ENCODE results near the gene QSOX1.

QSOX1 gene

GRCh38 chr1:180184041-180184440 is 29.4 kb downstream of the QSOX1 start:
- TF ChIP-seq EZH2phosphoT487 (conservative IDR thresholded peaks at IDR 0.05; ENCODE audit: low read length): no peak
- TF ChIP-seq CTCF (IDR thresholded peaks at IDR 0.05; ENCODE audit: insufficient read depth, low read length, poor library complexity, severe bottlenecking): no peak

GRCh38 chr1:180185281-180185680 is 30.6 kb downstream of the QSOX1 start:
- Histone ChIP-seq H3K79me2 (ENCODE audit: insufficient read depth, low read length) (no peaks in the 10 kb centered on the region), H3K4me2 (ENCODE audit: low read depth, low read length, poor library complexity, severe bottlenecking) (no peak overlapping the region), H3K27me3 (ENCODE audit: low read length) (no peaks in the 10 kb centered on the region), H3K27ac (ENCODE audit: low read depth, low read length) (no peak overlapping the region), H4K20me1 (ENCODE audit: low read depth, low read length) (no peaks in the 10 kb centered on the region), H3F3A (ENCODE audit: insufficient read depth) (no peaks in the 10 kb centered on the region), H3K9me2 (replicated peaks; ENCODE audit: insufficient read depth, low read length) (no peaks in the 10 kb centered on the region), H3K36me3 (ENCODE audit: low read length) (no peaks in the 10 kb centered on the region), H2AFZ (ENCODE audit: low read depth, low read length, severe bottlenecking) (no peak overlapping the region), H3K4me3 (ENCODE audit: insufficient read depth, low read length, poor library complexity, severe bottlenecking) (no peak overlapping the region), H3K9ac (ENCODE audit: low read length) (no peak overlapping the region), H3K9me3 (ENCODE audit: insufficient read depth, low read length) (no peaks in the 10 kb centered on the region)
- no peak for TF ChIP-seq EZH2phosphoT487 (conservative IDR thresholded peaks at IDR 0.05; ENCODE audit: low read length)
- no peak for TF ChIP-seq CTCF (IDR thresholded peaks at IDR 0.05; ENCODE audit: insufficient read depth, low read length, poor library complexity, severe bottlenecking)

More at GRCh38 chr1:180184041-180184440, 29.4 kb downstream of the QSOX1 start:
- Histone ChIP-seq H3F3A (ENCODE audit: insufficient read depth) (no peaks in the 10 kb centered on the region), H3K4me2 (ENCODE audit: low read depth, low read length, poor library complexity, severe bottlenecking) (no peak overlapping the region), H3K27ac (ENCODE audit: low read depth, low read length) (no peak overlapping the region), H3K9me2 (replicated peaks; ENCODE audit: insufficient read depth, low read length) (no peaks in the 10 kb centered on the region), H3K36me3 (ENCODE audit: low read length) (no peaks in the 10 kb centered on the region), H3K79me2 (ENCODE audit: insufficient read depth, low read length) (no peaks in the 10 kb centered on the region), H3K27me3 (ENCODE audit: low read length) (no peaks in the 10 kb centered on the region), H3K4me3 (ENCODE audit: insufficient read depth, low read length, poor library complexity, severe bottlenecking) (no peak overlapping the region), H3K9ac (ENCODE audit: low read length) (no peak overlapping the region), H3K9me3 (ENCODE audit: insufficient read depth, low read length) (no peaks in the 10 kb centered on the region), H2AFZ (ENCODE audit: low read depth, low read length, severe bottlenecking) (no peak overlapping the region), H4K20me1 (ENCODE audit: low read depth, low read length) (no peaks in the 10 kb centered on the region)

- H3K4me3 ChIP-seq (ENCODE audit: insufficient read depth, low read length, poor library complexity, severe bottlenecking): no peak overlapping the region
- no peak overlapping the region for H3K4me2 ChIP-seq (ENCODE audit: low read depth, low read length, poor library complexity, severe bottlenecking)
- H3K79me2 ChIP-seq (ENCODE audit: insufficient read depth, low read length): no peaks in the 10 kb centered on the region
These were observed 31.4 kb downstream of the QSOX1 start for GRCh38 chr1:180185971-180186645.

More at GRCh38 chr1:180185971-180186645, 31.4 kb downstream of the QSOX1 start:
- Histone ChIP-seq H3K9ac (ENCODE audit: low read length) (no peak overlapping the region), H3K27ac (ENCODE audit: low read depth, low read length) (no peak overlapping the region), H3K9me2 (replicated peaks; ENCODE audit: insufficient read depth, low read length) (no peaks in the 10 kb centered on the region), H4K20me1 (ENCODE audit: low read depth, low read length) (no peaks in the 10 kb centered on the region), H2AFZ (ENCODE audit: low read depth, low read length, severe bottlenecking) (no peak overlapping the region), H3K36me3 (ENCODE audit: low read length) (no peaks in the 10 kb centered on the region), H3F3A (ENCODE audit: insufficient read depth) (no peaks in the 10 kb centered on the region), H3K27me3 (ENCODE audit: low read length) (no peaks in the 10 kb centered on the region), H3K9me3 (ENCODE audit: insufficient read depth, low read length) (no peaks in the 10 kb centered on the region)
- TF ChIP-seq CTCF (IDR thresholded peaks at IDR 0.05; ENCODE audit: insufficient read depth, low read length, poor library complexity, severe bottlenecking) (no peak), EZH2phosphoT487 (conservative IDR thresholded peaks at IDR 0.05; ENCODE audit: low read length) (no peak)

All from SU-DHL-6 (cell line).